Activated T-cell treated with anti-CD3 and anti-CD28 coated beads for 4 hours (primary cell): Measurements from ENCODE around the gene CCDC154.

Experiments
- DNase-seq: peaks from one replicate; pipeline ENCODE4 v3.0.0-alpha.2; 2020

The CCDC154 gene

DNA sequence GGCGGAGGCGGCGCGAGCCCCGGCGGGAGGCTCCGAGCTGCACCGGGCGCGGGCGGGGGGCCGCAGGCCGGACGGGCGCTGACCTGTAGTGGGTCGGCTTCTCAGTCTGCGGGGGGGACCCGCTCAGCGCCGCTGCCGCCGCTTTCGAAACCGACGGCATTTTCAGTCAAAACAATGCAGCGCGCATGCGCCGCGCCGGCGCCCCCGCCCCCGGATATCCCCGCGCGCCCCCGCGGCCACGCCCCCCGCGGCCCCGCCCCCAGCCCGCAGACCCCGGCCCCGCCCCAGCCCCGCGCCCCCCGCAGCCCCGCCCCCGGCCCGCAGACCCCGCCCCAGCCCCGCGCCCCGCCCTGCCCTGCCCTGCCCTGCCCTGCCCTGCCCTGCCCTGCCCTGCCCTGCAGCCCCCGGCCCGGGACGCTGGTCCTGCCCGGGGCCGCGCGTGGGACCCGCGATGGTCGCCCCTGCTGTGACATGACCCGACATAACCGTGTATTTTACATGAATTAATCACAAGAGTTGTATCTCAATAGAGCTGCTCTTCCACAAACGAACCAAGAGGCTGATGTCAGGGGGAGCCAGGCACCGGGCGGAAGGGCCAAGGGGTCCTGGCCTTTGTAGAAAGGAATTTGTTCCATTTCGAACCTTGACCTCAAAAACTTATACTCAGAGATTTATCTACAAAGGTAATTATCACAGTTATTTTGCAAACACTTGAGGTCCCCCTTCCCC, 29.7 kb downstream of the CCDC154 start, which contains the start of gene UNKL:
UNKL (minus strand) TSS at position 173 of the 729 bp plus-strand sequence; CDS start at position 160, 13 bp downstream.
- peak; percentile 74 for DNase-seq

DNA sequence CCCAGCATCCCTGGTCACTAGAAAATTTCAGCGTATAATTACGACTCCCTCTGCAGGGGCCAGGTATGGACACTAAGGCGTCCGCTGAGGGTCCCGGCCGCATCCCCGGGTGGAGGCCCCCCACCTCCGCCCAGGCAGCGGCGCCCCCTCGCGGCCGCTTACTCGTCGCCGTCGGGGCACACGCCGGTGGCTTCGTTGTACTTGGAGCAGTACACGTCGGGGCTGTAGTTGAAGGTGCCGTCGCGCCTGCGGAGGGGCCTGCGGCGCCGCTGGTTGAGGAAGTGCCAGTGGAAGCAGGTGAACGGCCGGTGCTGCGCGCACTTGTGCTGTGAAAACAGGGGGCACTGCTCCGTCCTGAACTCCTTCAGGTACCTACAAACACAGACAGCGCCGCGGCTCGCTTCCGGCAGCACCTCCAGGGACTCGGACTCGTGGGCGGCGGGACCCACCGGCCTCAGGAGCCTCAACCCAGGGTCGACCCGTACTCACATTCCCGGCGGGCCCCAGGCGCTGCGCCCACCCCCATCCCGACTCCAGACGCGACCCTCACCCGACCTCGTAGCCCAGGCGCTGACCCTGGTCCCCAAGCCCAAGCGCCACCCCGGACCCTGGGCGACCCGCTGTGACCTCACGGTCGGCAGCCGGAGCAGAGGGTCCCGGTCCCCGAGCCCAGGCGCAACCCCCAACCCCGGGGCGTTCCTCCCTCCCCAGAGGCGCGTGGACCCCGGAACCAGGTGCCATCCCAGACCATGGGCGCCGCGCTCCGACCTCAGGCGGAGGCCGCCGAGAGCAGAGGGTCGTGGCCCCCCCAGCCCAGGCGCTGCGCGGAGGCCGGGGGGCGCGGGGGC, 30.4 kb downstream of the CCDC154 start:
- DNase-seq: peak; percentile 39

DNA sequence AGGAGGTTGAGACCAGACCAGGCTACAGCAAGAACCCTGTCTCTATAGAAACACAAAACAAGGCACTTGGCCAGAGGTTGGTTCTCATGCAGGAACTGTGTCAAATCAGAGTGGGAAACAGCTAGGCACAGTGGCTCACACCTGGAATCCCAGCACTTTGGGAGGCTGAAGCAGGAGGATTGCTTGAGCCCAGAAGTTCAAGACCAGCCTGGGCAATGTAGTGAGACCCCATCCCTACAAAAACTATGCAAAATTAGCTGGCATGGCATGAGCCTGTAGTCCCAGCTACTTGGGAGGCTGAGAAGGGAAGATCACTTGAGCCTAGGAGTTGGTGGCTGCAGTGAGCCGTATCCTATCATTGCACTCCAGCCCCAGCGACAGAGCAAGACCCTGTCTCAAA, 31.5 kb downstream of the CCDC154 start:
- DNase-seq: no peak

DNA sequence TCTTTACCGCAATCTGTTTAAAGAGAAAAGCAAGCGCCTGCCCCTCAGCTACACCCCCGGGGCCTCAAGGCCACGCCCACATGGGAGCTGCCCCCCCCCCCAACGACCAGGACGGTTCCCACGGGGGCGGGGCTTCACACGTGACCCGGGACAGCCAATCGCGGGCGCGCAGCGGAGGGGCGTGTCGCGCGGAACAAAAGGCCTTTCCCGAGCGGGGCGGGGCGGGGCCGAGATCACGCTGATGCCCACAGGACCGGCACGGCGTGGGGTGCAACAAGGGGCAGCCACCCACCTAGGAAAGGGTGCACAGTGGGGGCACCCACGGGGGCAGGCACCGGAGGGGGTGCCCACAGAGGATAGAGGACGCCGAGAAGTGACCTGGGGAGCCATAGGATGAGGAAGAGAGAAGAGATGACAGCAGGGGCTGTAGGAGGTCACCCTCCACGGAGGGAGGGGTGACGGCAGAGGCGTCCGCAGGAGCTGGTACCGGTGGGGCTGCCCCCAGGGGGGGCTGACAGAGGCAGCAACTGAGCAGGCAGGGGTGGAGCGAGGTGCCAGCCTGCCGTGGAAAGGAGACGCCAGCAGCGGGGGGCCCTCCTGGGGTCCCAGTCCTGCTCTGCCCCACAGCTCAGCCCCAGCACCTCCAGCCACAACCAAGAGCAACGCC, 36.1 kb downstream of the CCDC154 start:
- peak; percentile 98 for DNase-seq

DNA sequence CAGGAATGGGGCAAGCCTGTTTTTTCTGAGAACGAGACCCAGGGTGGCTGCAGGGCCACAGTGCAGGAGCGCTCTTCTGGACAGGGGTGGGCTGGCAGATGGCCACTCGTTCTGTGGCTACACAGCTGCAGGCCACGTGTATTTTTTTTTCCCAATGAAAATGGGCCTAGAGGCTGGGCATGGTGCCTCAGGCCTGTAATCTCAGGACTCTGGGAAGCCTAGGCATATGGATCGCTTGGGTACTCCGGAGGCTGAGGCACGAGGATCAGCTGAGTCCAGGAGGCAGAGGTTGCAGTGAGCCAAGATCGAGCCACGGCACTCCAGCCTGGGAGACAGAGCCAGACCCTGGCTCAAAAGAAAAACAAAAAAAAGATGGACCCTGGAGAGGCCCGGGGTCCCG, 36.6 kb downstream of the CCDC154 start:
- no peak for DNase-seq

DNA sequence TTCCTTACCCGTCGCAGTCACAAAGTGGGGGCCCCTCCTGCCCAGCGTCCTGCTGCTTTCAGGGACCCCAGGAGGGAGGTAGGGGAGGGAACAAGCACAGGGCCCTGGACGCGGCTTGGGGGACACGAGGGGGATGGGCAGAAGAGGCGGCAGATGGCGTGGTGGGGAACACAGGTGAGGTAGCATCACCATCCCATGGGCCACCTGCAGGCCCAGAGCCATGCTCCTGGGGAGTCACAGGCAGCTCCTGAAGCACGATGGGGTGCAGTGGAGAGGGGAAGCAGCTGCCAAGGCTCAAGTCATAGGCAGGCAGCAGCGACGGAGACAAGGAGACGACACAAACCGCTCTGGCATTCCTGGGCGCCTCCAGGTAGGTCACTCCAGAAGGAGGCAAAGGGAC, 40.6 kb downstream of the CCDC154 start:
- DNase-seq: no peak

DNA sequence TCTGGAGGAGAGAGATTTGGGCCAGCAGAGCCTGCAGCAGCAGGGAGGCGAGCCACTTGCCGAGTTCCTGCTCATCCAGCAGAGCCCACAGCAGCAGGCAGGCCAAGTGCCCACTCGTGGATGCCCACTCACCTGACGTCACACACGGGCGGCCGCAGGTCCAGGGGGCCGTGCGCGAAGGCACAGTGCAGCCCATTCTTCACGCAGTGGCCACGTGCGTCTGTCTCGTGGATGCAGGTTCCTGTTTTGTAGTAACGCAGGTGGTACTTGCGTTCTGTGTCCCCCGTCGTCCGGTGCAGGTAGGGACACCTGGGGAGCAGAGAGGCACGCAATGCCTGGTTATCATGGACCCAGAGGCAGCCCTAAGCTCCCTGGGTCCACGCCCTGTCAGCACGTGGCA, 41.3 kb downstream of the CCDC154 start:
- DNase-seq: no peak

DNA sequence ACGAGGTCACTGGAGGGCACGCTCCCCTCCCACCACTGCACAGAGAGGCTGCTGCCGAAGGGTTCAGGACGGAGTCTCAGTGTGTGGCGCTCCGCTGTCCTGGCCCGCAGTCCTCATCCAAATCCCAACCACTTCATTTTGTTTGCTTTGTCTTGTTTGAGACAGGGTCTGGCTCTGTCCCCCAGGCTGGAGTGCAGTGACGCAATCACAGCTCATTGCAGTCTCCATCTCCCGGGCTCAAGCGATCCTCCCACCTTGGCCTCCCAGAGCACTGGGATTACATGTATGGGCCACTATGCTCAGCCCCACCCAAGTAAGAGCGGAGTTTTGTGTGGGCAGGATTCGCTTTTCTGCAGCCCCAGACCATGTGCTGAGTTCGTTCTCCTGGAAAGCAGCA, 42.6 kb downstream of the CCDC154 start:
- DNase-seq: no peak

DNA sequence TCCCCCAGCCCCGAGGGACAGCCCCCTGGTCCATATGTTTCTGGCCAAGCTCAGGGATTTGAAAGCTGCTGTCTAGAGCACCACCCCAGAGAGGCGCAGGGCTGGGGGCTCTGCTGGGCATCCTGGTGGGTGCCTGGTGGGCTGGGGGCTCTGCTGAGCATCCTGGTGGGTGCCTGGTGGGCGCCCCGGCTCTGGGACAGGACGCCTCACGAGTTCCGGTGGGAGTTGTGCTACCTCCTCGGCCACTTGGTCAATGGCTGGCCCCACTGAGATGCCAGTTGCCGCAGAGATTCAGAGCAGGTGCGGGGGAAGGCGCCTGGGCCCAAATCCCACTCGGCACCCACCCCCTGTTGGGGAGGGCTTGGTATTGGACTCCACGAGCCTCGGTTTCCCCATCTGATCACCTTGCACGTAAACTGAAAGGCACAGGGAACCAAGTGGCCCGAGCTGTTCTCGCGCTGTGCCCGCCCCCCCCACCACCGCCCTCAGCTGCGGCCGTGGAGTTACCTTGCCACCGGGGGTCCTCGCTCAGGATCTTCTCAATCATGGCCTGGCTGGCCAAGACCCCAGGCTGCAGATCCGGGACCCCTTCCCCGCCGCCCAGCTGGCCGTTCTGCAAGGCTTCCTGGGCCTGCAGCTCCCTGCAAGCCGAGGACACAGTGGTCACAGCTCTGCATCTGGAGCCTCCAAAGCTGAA, 43.1 kb downstream of the CCDC154 start:
- no peak for DNase-seq

DNA sequence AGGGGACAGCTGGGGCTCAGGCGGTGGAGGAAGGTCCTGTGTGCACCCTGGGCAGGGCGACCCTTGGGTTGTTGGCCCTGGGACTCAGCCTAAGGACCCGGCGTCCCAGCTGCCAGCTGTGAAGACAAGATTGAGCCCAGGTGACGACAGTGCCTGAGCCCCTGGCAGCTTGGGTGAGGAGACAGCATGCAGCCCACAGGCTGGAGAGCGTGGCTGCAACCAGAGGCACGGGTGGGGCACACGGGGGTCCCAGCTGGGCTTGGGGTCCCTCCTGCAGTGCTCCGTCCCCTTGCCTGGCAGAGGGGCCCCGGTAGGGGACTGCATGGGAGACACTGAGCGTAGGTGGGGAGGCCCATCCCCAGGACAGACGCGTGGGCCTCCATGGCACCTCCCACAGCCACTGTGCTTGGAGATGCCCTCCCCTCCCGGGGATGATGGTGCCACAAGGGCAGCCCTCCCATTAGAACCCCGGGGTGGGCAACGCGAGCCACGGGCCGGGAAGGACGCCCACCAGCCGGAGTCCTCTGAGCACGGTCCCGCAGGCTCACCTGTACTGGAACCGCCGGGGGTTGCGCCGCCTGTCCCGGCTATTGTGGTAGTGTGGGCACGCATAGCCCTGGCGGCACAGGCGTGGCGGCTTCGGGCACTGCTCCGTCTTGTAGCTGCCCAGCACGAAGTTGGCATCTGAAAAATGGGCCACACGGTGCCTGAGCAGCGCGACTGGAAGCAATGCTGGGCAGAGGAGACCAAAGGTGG, 45.4 kb downstream of the CCDC154 start:
- no peak for DNase-seq

DNA sequence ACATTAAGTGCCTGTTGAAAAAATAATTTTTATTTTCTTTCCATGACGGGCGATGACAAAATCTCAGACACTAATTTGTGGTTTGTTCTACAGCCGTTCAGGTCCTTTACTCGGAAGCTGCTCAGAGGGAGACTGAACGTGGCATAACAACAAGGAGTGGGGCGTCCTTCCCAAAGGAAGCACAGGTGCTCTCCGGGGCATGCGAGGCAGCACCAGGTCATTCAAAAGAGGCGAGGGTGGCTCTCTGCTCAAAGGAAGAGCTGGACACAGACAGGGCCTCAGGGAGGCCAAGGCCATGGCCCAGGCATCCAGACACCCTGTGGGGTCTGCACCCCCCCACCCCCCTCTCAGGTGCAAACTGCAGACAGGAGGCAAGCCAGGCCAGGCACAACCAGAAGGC, 46.0 kb downstream of the CCDC154 start:
- DNase-seq: no peak

DNA sequence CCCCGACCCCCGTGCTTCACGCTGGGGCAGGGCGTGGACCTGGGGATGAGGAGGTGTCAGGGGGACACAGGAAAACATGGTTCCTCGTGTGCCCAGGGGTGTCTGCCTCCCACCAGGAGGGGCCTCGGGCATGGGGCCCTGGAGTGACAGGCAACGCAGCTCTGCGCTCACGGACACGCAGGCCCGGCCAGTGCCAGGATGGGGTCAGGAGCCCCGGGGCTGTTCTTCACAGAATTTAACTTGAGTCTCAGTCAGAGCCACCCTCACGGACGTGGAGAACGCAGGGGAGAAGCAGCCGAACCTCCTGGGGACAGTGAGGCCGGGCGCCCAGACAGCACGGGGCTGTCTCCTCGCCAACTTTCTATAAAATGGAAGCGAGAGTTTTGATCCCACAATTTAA, 46.6 kb downstream of the CCDC154 start:
- no peak for DNase-seq

DNA sequence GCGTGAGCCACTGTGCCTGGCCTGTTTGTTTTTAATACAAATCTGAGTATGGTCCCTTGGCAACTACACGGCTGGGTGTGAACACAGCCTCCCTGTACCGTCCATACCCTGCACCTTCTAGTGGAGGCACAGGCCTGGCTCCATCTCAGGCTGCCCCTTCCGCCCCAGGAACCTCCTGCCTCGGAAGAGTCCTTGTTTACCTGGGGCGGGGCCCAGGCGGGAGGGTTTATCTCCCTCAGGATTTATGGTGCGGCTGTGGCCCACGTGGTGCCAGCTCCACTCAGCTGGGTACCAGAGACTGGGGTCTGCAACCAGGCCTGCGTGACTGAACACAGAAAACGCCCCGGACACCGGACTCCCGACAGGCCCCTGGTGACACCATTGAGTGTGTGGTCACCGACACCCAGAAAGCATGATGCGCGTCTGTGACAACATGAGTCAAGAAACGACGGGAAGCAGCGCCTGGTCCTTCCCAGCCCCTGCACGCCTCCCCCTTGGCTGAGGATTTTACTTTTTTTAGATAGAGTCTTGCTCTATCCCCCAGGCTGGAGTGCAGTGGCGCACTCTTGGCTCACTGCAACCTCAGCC, 48.8 kb downstream of the CCDC154 start:
- no peak for DNase-seq

DNA sequence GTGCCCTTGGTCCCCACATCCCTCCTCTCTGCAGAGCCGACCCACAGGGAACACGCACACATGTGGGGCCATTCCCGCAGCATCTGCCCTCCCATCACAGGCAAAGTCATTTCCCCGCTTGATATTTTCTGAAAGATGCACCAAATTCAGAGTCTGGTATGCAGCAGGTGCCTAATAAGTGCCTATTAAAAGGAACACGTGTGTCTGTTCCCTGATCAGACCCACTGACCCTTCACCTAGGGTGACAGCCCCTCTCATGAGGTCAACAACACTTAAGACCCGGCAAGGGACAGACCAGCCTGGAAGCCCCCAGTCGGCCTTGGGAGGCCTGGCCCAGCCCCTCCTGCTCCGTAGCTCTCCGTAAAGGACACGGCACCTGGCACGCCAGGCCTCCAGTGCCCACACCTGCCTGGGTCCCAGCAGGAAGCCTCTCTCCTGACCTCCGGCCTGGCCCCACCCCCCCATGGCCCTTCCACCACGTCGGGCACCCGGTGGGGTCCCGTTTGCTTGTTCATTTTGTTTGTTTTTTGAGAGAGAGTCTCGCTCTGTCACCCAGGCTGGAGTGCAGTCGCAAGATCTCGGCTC, 49.9 kb downstream of the CCDC154 start:
- no peak for DNase-seq

DNA sequence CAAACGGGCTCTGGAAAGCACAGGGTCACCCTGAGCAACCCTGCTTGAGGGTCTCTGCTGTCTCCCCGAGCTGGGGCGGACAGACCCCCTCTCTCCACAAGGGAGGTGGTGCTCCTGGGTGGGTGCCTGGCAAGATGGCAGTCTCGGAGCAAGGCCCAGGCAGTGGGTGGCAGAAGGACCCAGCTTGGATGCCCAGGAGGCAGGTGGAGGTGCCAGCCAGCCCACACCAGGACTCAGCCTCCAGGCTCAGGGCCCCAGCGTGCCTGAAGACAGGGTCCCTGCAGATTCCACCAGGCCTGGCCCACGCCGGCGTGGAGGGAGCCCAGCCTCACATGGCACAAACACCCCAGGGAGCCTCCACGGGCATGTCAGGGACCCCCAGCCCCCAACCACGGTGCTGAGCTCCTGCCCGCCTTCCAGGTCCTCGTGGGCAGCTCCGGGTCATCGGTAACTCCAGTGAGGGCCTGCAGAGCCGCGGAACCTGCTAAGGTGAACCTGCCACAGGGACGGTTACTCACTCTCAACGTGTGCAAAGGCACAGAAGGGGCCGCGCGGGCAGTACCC, 50.7 kb downstream of the CCDC154 start:
- no peak for DNase-seq

DNA sequence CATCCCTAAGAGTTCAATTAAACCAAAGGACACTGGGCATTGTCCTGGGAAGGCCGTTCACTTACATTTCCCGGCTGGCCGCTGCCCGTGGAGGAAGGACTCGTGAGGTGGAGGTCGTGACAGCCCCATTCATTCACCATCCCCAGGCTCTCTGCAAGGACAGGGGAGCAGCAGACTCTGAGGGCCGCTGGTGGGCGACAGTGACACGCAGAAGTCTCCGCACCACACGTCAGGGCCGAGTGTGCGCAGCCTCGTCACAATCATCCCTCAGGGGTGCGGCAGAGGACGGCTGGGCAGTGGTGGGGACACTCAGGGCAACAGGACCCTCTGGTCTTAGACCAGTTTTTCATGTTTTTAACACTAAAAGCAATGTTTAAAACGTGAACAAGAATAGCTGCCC, 51.5 kb downstream of the CCDC154 start:
- DNase-seq: no peak

DNA sequence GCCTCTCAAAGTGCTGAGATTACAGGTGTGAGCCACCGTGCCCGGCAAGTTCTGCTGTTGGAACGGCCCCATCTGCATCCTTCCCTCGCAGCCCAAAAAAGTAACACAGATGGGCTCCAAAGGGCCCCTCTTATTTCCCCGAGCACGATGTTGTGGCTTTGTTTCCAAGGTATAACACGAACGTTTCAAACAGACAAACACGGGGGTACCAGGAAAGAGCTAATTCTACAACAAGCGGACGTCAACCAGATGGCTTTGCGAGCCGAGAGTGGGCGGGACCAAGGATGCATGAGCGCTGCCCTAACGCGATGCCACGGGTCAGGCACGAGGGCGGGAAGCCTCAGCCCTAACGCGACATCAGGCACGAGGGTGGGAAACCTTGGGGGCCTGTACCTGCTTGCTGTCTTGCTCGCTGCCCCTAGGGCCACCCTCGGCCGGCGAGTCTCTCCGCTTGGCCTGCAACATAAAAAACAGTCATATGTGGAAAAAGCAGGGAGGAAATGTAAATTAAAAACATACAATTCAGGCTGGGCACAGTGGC, 54.0 kb downstream of the CCDC154 start:
- no peak for DNase-seq

DNA sequence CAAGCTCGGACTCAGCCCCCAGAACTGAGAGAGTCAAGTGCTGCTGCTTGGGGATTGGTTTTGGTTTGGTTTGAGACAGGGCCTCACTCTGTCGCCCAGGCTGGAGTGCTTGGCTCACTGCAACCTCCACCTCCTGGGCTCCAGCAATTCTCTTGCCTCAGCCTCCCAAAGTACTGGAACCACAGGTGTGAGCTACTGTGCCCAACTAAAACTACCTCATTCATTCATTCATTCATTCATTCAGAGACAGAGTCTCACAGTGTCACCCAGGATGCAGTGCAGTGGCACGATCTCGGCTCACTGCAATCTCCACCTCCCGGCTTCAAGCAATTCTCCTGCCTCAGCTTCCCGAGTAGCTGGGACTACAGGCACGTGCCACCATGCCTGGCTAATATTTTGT, 54.6 kb downstream of the CCDC154 start:
- no peak for DNase-seq

DNA sequence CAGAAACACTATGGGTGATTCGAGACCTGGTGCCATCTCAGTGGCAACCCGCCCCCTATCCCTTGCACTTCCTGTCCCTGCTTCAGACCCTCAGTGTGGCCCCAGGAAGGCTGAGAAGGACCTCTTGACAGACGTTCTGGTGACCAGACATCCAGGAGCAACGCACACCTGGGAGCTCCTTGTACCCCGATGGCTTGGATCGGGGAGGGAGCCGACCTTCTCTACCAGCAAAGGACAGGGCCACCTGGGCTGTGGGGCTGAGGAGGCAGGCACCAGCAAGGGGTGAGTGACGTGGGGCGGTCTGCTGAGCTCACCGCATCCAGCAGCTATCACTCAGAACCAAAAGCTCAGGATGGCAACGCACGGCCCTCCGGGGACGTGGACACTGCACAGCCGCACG, 57.0 kb downstream of the CCDC154 start:
- DNase-seq: no peak

DNA sequence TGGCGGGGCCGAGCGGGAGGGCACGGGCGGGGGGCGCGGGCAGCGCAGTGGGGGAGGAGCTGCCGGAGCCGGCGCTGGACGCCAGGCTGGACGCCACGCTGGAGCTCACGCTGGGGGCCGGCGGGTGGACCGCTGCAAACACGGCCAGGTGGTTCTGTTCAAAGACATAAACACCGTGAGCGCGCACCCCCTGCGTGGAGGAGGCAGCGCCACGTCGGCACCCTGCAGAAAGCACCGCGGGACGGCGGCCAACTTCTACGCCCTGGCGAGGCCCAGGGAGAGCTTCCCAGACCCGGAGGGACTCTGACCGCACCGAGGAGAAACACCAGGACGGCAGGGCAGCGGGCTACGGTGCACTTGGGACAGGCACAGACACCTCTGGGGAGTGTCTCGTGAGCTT, 59.1 kb downstream of the CCDC154 start:
- DNase-seq: no peak
